Upper lobe of left lung (tissue), 4 donors: ENCODE results near the gene OLIG2.

Experiments used
- EP300 ChIP-seq, 4 donors: sonication (generic); formaldehyde crosslinking; IDR thresholded peaks; one replicate each; pipeline ENCODE4 v1.5.1; 2017; ENCODE audit warnings: antibody characterized with exemption in 4 of 4, control low read depth in 2 of 4
- POLR2A ChIP-seq, 4 donors: fragments of 450-650 bp; IDR thresholded peaks; one replicate each; pipeline ENCODE4 v1.5.1; 2016 to 2017; ENCODE audit warnings: antibody characterized with exemption in 4 of 4, mild to moderate bottlenecking in 2 of 4
- TF ChIP-seq, protein P1 (sequence below), 6 experiments: fragments of 450-650 bp in 4 of 6; fragments of 200-600 bp in 2 of 6; sonication (generic) in 2 of 6; IDR thresholded peaks; one replicate each; pipeline ENCODE4 v1.5.1; 2016 to 2019; ENCODE audit warnings: antibody characterized with exemption in 6 of 6

GRCh38 chr21:33025106-33025488, 638 bp upstream of the OLIG2 start:
- TF ChIP-seq POLR2A (IDR thresholded peaks at IDR 0.05): no peak
- TF ChIP-seq, protein P1, sequence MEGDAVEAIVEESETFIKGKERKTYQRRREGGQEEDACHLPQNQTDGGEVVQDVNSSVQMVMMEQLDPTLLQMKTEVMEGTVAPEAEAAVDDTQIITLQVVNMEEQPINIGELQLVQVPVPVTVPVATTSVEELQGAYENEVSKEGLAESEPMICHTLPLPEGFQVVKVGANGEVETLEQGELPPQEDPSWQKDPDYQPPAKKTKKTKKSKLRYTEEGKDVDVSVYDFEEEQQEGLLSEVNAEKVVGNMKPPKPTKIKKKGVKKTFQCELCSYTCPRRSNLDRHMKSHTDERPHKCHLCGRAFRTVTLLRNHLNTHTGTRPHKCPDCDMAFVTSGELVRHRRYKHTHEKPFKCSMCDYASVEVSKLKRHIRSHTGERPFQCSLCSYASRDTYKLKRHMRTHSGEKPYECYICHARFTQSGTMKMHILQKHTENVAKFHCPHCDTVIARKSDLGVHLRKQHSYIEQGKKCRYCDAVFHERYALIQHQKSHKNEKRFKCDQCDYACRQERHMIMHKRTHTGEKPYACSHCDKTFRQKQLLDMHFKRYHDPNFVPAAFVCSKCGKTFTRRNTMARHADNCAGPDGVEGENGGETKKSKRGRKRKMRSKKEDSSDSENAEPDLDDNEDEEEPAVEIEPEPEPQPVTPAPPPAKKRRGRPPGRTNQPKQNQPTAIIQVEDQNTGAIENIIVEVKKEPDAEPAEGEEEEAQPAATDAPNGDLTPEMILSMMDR (IDR thresholded peaks at IDR 0.05): no peak
- TF ChIP-seq EP300 (IDR thresholded peaks at IDR 0.05): no peak
